HEK293T (cell line): ENCODE data around the gene CRYBG3.

ENCODE experiments used
- BHLHE40 ChIP-seq: fragments of 450-650 bp; IDR thresholded peaks from 2 replicates; pipeline ENCODE4 v1.6.1; 2016; ENCODE audit warnings: mild to moderate bottlenecking, moderate library complexity, borderline replicate concordance
- ELF4 ChIP-seq: fragments of 450-650 bp; IDR thresholded peaks from 2 replicates; pipeline ENCODE4 v1.6.1; 2017; ENCODE audit warnings: antibody characterized with exemption
- FOXK2 ChIP-seq: fragments of 450-650 bp; IDR thresholded peaks from 2 replicates; pipeline ENCODE4 v1.6.1; 2016; ENCODE audit warnings: mild to moderate bottlenecking
- FOXM1 ChIP-seq: fragments of 450-650 bp; IDR thresholded peaks from 2 replicates; pipeline ENCODE4 v1.6.1; 2017; ENCODE audit warnings: mild to moderate bottlenecking, borderline replicate concordance
- L3MBTL2 ChIP-seq: fragments of 450-650 bp; conservative IDR thresholded peaks from 2 replicates; pipeline ENCODE4 v1.6.1; 2016; ENCODE audit warnings: mild to moderate bottlenecking
- SP1 ChIP-seq: fragments of 450-650 bp; IDR thresholded peaks from 2 replicates; pipeline ENCODE4 v1.6.1; 2017
- SUZ12 ChIP-seq: fragments of 450-650 bp; IDR thresholded peaks from 2 replicates; pipeline ENCODE4 v1.6.1; 2016; ENCODE audit warnings: mild to moderate bottlenecking

- TF ChIP-seq SUZ12 (no peak), BHLHE40 (no peak), ELF4 (no peak), FOXK2 (no peak), SP1 (no peak), L3MBTL2 (no peak), FOXM1 (no peak)
These were observed 107.2 kb downstream of the CRYBG3 start for GRCh38 chr3:97928986-97929385.
